Aorta (tissue), 5 donors: ENCODE results near the gene PPP1R3G. TPM values are rescaled to one million over a fixed set of nuclear protein-coding genes. Genes with fewer than 3 reads are reported as not detected.

Source experiments
- ATAC-seq: fragments of 200-7000 bp; cut with Tn5 transposase; one replicate; pipeline ENCODE4 v1.9.1; 2022; ENCODE audit warnings: moderate library complexity; ENCODE audit not compliant: low FRiP score
- DNase-seq, 2 donors: peaks; one replicate each; pipeline ENCODE4 v3.0.0-alpha.2; 2020
- H3K27ac ChIP-seq, 2 donors: one replicate each; pipeline ENCODE4 v1.5.1; 2013; ENCODE audit warnings: low read length in 2 of 2, mild to moderate bottlenecking in 2 of 2, moderate library complexity in 2 of 2, control low read depth in 1 of 2, inconsistent platforms in 1 of 2, low read depth in 1 of 2
- H3K27me3 ChIP-seq, 2 donors: one replicate each; pipeline ENCODE4 v1.6.1; 2013; ENCODE audit warnings: control low read depth in 1 of 2, low read length in 1 of 2, mild to moderate bottlenecking in 1 of 2, moderate library complexity in 1 of 2; ENCODE audit not compliant: insufficient read depth in 2 of 2, control insufficient read depth in 1 of 2
- H3K36me3 ChIP-seq, 2 donors: one replicate each; pipeline ENCODE4 v1.6.1; 2013; ENCODE audit warnings: control low read depth in 1 of 2, low read length in 1 of 2, mild to moderate bottlenecking in 1 of 2; ENCODE audit not compliant: insufficient read depth in 2 of 2, control insufficient read depth in 1 of 2
- H3K4me1 ChIP-seq, 2 donors: one replicate each; pipeline ENCODE4 v1.6.1; 2013; ENCODE audit warnings: low read length in 2 of 2, control low read depth in 1 of 2, mild to moderate bottlenecking in 1 of 2, moderate library complexity in 1 of 2; ENCODE audit not compliant: insufficient read depth in 2 of 2, control insufficient read depth in 1 of 2
- H3K4me3 ChIP-seq, 2 donors: one replicate each; pipeline ENCODE4 v1.5.1; 2013; ENCODE audit warnings: low read length in 2 of 2, control low read depth in 1 of 2, mild to moderate bottlenecking in 1 of 2
- H3K9me3 ChIP-seq: one replicate; pipeline ENCODE4 v1.6.1; 2013; ENCODE audit warnings: mild to moderate bottlenecking, low read length; ENCODE audit not compliant: control insufficient read depth
- WGBS, 2 donors: extraction: QIAGEN DNeasy Blood & Tissue Kit; methylation state at CpG; one replicate each; pipeline ENCODE4 v1.1.7; 2013; 5-methylcytosine and 5-hydroxymethylcytosine counted together
- intact Hi-C, 2 donors: fragments of 100-400 bp; cut with DNase I; formaldehyde crosslinking; loops; one replicate each; pipeline versions ENCODE4 v1.14.2 to v1.15.0; 2022
- polyA plus RNA-seq, 2 donors: library from polyadenylated mRNA; stranded (reverse); fragments of 200-250 nt; gene quantifications; one replicate each; pipeline ENCODE4 v1.2.3, GENCODE V29; 2013
- total RNA-seq, 2 donors: library from RNA; stranded (reverse); fragmentation: NEBNext Ultra II Directional; extraction: Animal tissue kit (Norgen Biotek cat#: 25700); gene quantifications; one replicate each; pipeline ENCODE4 v1.2.1, GENCODE V29; 2021
- donor health status: healthy with polysubstance abuse.
- donor health status: Bipolar disorder and iron deficiency.
- donor health status: DM: no; HTN: no; CAD: no.
- donor health status: DM: no; HTN: no; CAD: no.
- donor health status: DM: yes; HTN: yes; CAD: no.

The PPP1R3G gene
- total and polyA plus RNA-seq, 4 donors: 0.41 to 5.3 (median 1.2) TPM

- DNase-seq: no peak
- Histone ChIP-seq H3K4me3 (no peak overlapping the region), H3K36me3 (no peaks in the 10 kb centered on the region), H3K27ac (no peak overlapping the region), H3K27me3 (no peaks in the 10 kb centered on the region), H3K4me1 (no peaks in the 10 kb centered on the region), H3K9me3 (no peaks in the 10 kb centered on the region)
- no peak for ATAC-seq
- intact Hi-C loops: loop anchor here in 1 of 2 donors (10.0 kb wide), 1 partner anchor 75 kb away; the partner anchor contains the start of gene RPP40
- WGBS, 2 donors: 96 to 100% methylated on average over 2 of the region's 2 CpGs
Measured at GRCh38 chr6:5079692-5080091, 5.4 kb upstream of the PPP1R3G start.

DNA sequence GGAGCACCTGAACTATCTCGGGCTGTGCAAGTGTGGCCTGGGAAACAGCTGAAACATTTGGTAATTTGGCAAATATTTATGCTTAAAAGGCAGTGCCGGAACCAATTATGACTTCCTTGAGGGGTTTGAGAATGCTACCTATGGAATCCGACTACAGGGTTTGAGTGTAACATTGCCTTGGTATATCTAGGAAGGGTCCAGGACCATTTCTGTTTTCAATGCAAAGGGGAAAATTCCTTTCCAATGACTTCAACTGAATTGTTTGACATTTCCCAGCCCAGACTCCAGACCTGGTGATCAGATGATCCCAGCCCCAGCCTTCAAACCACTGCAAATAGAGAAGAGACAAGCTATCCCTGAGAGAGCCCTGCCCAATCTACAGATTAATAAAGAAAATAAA lies 4.6 kb upstream of the PPP1R3G start:
- H3K4me1 ChIP-seq: no peaks in the 10 kb centered on the region
- H3K27ac ChIP-seq: no peak overlapping the region
- no peaks in the 10 kb centered on the region for H3K9me3 ChIP-seq
- H3K27me3 ChIP-seq: no peaks in the 10 kb centered on the region
- no peak for DNase-seq
- H3K36me3 ChIP-seq: no peaks in the 10 kb centered on the region
- no peak for ATAC-seq
- intact Hi-C loops: loop anchor here in 1 of 2 donors (10.0 kb wide), 1 partner anchor 76 kb away; the partner anchor contains the start of gene RPP40
- 74 to 75% methylated on average over 3 of the region's 3 CpGs for WGBS, 2 donors
- H3K4me3 ChIP-seq: no peak overlapping the region

- DNase-seq (no peak), ATAC-seq (no peak)
- H3K4me3 ChIP-seq: no peak overlapping the region
- H3K36me3 ChIP-seq: no peaks in the 10 kb centered on the region
- intact Hi-C loops: loop anchor here in 1 of 2 donors (10.0 kb wide), 1 partner anchor 76 kb away; the partner anchor contains the start of gene RPP40
- H3K9me3 ChIP-seq: no peaks in the 10 kb centered on the region
- 92 to 95% methylated on average over 3 of the region's 3 CpGs for WGBS, 2 donors
- H3K27me3 ChIP-seq: no peaks in the 10 kb centered on the region
- H3K27ac ChIP-seq: no peak overlapping the region
- H3K4me1 ChIP-seq: no peaks in the 10 kb centered on the region
Measured at GRCh38 chr6:5081182-5081581, 4.0 kb upstream of the PPP1R3G start.

GRCh38 chr6:5081955-5082354 lies 3.2 kb upstream of the PPP1R3G start:
- no peaks in the 10 kb centered on the region for H3K27me3 ChIP-seq
- no peaks in the 10 kb centered on the region for H3K9me3 ChIP-seq
- no peak for DNase-seq
- H3K27ac ChIP-seq: no peak overlapping the region
- no peaks in the 10 kb centered on the region for H3K4me1 ChIP-seq
- intact Hi-C loops: loop anchor here in 1 of 2 donors (10.0 kb wide), 1 partner anchor 77 kb away; the partner anchor contains the start of gene RPP40
- WGBS, 2 donors: 79 to 83% methylated on average over 4 of the region's 4 CpGs
- ATAC-seq: no peak
- H3K36me3 ChIP-seq: no peaks in the 10 kb centered on the region
- H3K4me3 ChIP-seq: no peak overlapping the region

- H3K4me3 ChIP-seq: no peak overlapping the region
- no peaks in the 10 kb centered on the region for H3K27me3 ChIP-seq
- 88 to 89% methylated on average over 12 of the region's 12 CpGs for WGBS, 2 donors
- no peaks in the 10 kb centered on the region for H3K36me3 ChIP-seq
- H3K27ac ChIP-seq: no peak overlapping the region
- intact Hi-C loops: loop anchor here in 1 of 2 donors (10.0 kb wide), 1 partner anchor 78 kb away; the partner anchor contains the start of gene RPP40
- no peaks in the 10 kb centered on the region for H3K4me1 ChIP-seq
- ATAC-seq: no peak
- no peaks in the 10 kb centered on the region for H3K9me3 ChIP-seq
- no peak for DNase-seq
Measured at GRCh38 chr6:5082487-5083306, 2.4 kb upstream of the PPP1R3G start.

GRCh38 chr6:5083307-5083583 lies 1.9 kb upstream of the PPP1R3G start:
- DNase-seq: no peak
- Histone ChIP-seq H3K27ac (no peak overlapping the region), H3K9me3 (no peaks in the 10 kb centered on the region), H3K36me3 (no peaks in the 10 kb centered on the region), H3K4me1 (no peaks in the 10 kb centered on the region), H3K27me3 (no peaks in the 10 kb centered on the region), H3K4me3 (no peak overlapping the region)
- ATAC-seq: no peak
- intact Hi-C loops: loop anchor here in 1 of 2 donors (10.0 kb wide), 1 partner anchor 78 kb away; the partner anchor contains the start of gene RPP40
- 51 to 80% methylated on average over 4 of the region's 4 CpGs for WGBS, 2 donors

GRCh38 chr6:5083813-5084359 lies 1.3 kb upstream of the PPP1R3G start:
- Histone ChIP-seq H3K9me3 (no peaks in the 10 kb centered on the region), H3K27ac (no peak overlapping the region), H3K36me3 (no peaks in the 10 kb centered on the region), H3K4me1 (no peaks in the 10 kb centered on the region), H3K27me3 (no peaks in the 10 kb centered on the region), H3K4me3 (peak overlapping the region in 1 of 2 donors; percentile 53)
- WGBS, 2 donors: 62 to 64% methylated on average over 18 of the region's 18 CpGs
- DNase-seq (no peak), ATAC-seq (no peak)
- intact Hi-C loops: loop anchor here in 1 of 2 donors (10.0 kb wide), 1 partner anchor 79 kb away; the partner anchor contains the start of gene RPP40

DNA sequence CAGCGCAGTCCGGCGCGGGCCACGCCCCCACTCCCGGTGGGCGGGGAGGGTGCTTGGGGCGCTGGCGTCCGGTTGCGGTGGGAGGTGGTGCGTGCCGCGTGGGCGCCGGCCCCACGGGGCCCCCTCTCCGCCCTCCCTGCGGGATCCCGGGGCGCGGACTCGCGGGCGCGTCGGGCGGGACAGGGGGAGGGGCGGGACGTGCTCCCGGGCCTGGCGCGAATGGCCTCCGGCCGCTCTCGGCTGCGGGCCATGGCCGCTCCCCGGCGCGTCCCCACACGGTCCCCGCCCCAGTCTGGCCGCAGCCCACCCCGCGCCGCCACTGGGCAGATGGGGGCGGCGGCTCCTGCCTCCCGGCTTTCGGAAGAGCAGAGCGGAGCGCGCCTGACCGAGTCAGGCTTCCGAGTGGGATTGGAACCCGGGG lies 771 bp upstream of the PPP1R3G start:
- Histone ChIP-seq H3K36me3 (no peaks in the 10 kb centered on the region), H3K4me3 (peak overlapping the region; percentile 53 to 67), H3K27ac (peak overlapping the region in 1 of 2 donors; percentile 21), H3K4me1 (no peaks in the 10 kb centered on the region), H3K9me3 (no peaks in the 10 kb centered on the region), H3K27me3 (no peaks in the 10 kb centered on the region)
- 2 to 6% methylated on average over 26 to 57 of the region's 57 CpGs for WGBS, 2 donors
- DNase-seq: peak in 1 of 2 donors; percentile 73
- peak; percentile 86 for ATAC-seq
- intact Hi-C loops: loop anchor here in 1 of 2 donors (10.0 kb wide), 1 partner anchor 80 kb away; the partner anchor contains the start of gene RPP40
